H54 (cell line): ENCODE data around the gene SYT12.
A peak's percentile ranks its signal among the peaks of the same experiment; 100 is the strongest.

Experiments
- DNase-seq: peaks from one replicate; pipeline ENCODE4 v3.0.0; 2011; ENCODE audit warnings: low spot score, mixed read lengths; ENCODE audit not compliant: insufficient read length
- FAIRE-seq: peaks from 3 replicates; lab custom pipeline; 2011; peaks lifted over from hg19 to GRCh38; lab: Jason Lieb, UNC
- POLR2A ChIP-seq: IDR thresholded peaks from 2 replicates; pipeline ENCODE4 v1.6.1; 2011; ENCODE audit warnings: low read depth, mild to moderate bottlenecking, low read length

Gene SYT12

DNA sequence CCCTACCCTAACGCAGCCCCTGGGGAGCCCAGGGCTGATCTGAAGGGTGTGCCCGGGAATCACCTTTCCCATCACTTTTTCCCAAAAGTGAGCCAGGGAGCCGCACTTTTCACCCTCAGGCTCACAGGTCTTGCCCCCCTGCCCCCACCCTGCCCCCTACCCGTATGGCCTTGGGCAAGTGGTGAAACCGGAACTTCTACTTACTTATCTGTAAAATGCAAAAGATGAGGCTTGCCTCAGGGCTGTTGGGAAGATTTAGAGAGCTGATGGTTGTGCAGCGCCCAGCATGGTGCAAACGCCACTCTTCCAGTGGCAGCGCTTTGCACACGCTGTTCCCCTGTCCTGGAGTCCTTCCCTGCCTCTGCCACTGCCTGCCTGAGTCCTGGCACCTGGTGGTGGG is 8.0 kb downstream of the SYT12 start:
- no peak for FAIRE-seq
- TF ChIP-seq POLR2A, result no peak
- no peak for DNase-seq

DNA sequence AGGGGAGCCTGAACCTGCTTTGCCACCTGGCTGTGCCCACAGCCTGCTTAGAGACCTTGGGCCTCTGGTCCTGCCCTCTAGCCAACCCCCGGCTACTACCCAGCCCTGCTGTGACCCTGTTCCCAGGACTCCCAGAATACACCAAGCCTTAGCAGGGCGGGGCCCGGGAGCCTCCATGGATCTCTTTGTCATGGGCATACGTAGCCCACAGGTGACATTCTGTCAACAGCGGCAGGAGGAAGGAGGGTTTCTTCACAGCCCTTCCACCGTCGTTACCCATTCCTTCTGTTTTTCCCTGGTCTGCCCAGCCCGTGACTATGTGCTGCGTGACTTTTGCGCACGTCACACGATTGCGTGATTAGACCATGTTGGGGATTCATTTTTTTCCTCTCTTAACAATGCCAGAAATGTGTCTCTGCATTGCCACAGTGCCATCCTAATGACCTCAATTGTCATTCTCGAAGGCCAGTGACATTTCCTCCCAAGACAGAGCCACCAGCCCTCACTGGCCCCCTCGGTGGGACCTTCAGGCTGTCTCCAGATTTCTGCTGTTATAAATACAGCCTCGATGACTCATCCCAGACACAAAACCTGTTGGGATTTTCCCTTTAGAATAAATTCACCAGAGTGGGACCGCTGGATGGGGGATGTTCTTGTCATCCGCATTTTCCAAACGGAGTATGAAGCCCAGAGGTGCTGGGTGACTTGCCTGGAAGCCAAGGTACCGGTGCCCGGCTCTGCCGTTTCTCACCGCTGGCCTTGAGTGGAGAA is 9.0 kb downstream of the SYT12 start:
- no peak for TF ChIP-seq POLR2A
- DNase-seq (no peak), FAIRE-seq (no peak)

DNA sequence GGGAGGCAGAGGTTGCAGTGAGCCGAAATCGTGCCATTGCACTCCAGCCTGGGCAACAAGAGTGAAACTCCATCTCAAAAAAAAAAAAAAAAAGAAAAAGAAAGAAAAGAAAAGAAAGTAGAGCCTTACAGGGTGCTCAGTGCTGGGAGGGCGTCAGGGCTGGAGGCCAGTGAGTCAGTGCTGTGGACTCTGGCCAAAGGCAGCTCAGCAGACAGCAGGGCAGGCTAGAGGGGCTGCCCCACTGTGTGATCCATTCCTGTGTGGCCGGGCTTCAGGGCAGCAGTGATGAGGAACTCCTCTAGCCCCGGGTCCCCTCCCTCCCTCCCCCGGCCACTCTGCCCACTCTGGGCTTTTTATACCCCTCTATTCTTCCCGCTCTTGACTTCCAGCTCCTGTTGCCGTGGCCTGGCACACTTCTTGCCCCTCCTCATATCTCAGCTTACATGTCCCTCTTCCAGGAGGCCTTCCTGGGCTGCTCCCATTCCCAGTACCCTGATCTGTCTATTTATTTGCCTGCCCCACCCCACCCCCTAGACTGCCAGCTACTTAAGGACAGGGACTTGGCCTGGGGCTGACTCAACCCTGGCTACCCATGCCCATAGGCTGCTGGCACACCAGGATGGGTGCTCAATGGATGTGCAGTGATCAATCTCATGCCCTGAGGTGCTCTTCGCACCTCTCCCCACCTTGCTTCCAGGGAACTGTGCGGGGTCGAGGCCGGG is 10.1 kb downstream of the SYT12 start:
- FAIRE-seq, result no peak
- TF ChIP-seq POLR2A, result no peak
- peak; percentile 89 for DNase-seq

DNA sequence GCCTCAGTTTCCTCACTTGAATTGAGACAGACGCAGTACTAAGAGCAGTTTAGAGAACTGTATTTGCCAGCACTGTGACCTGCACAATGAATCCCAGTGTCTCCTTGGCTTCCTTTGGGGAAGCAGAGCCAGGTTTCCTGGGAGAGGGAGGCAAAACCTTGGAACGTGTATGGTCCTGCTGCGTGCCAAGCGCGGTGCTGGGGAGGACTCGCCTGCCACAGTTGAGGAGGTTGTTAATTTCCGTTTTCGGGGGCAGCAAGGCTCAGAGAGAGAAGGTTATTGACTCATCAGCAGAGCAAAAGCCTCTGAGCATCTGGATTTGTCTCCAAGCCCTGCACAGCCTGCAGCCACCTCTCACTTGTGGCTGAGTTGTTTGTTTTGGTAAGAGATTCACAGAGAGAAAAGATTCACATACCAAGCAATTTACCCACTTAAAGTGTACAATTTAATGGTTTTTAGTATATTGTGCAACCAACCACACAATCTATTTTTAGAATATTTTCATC is 10.8 kb downstream of the SYT12 start:
- peak; percentile 53 for DNase-seq
- FAIRE-seq, result peak; percentile 41

DNA sequence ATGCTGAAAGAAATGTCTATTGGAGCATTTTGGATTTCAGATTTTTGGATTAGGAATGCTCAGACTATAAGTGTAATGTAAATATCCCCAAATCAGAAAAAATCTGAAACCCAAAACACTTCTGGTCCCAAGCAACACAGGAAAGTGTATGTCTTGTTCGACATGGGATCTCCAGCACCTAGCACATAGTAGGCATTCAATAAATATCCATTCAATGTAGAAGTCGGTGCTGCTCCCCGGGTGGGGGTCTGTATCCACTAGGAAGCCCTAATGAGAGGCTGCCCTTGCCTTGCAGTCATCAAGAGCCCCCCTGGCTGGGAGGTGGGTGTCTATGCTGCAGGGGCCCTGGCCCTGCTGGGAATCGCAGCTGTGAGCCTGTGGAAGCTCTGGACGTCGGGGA is 11.4 kb downstream of the SYT12 start:
- no peak for TF ChIP-seq POLR2A
- DNase-seq, result no peak
- FAIRE-seq, result no peak

More for the DNA sequence above, 10.8 kb downstream of the SYT12 start:
- no peak for TF ChIP-seq POLR2A

DNA sequence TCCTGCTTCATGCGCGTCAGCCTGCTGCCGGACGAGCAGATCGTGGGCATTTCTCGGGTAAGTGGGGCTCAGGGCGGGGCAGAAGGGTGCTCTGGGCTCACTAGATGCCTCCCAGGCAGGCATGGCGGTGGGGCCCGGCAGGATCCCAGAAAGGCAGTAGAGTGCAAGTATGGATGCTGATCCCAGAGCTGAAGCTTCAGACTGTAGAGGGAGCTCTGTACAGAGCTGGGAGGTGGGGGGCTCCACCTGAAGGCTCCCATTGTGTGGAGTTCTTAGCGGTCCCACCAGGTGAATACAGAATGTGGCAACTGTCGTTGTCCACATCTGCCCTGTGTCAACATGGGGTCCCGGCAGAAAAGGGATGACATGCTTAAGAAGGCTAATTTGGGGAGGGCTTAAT is 17.2 kb downstream of the SYT12 start:
- no peak for FAIRE-seq
- no peak for TF ChIP-seq POLR2A

DNA sequence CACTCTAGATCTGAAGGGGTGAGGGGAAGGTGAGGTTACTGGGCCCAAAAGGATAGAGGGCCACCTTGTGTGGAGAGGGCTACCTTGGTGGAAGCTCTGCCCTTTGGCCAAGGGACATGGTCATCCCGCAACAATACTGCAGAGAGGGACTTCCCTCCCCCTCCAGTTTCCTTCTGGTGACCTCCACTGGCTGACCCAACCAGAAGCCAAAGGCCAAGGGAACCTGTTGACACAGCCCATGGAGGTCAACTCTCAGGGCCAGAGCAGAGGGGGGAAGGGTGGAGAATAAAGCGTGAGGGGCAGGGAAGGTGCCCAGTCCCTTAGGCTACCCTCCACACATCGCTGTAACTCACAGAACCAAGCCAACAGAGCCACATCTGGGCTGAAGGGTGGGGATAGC is 18.7 kb downstream of the SYT12 start:
- no peak for FAIRE-seq
- TF ChIP-seq POLR2A, result no peak
- DNase-seq, result no peak

More for the DNA sequence above, 17.2 kb downstream of the SYT12 start:
- no peak for DNase-seq

DNA sequence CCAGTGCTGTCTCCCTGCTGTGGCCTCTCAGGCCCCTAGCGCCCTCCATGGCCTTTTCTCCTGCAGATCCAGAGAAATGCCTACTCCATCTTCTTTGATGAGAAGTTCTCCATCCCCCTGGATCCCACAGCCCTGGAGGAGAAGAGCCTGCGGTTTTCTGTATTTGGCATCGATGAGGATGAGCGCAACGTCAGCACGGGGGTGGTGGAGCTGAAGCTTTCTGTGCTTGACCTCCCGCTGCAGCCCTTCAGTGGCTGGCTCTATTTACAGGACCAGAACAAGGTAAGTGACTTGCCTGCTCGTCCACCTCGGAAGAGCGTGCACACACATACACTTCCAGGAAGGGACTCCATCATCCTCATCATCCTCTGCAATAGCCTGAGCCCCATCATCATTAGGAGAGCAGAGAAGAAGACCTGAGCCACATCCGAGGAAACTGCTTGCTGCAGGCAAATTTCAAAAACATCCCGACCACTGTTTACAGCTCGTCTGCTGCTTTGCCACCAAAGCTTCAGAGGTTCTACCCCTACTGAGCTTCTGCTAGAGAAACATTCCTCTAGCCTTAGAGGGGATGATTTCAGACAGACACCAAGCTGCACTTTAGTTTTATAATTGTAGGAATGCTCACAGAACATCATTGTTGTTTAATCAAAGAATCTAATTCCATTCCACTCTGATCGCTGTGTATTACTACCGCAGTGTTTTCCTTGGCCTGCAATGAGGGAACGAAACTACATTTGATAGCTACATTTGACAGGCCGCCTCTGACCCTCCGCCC is 20.8 kb downstream of the SYT12 start:
- no peak for DNase-seq
- no peak for TF ChIP-seq POLR2A
- no peak for FAIRE-seq

DNA sequence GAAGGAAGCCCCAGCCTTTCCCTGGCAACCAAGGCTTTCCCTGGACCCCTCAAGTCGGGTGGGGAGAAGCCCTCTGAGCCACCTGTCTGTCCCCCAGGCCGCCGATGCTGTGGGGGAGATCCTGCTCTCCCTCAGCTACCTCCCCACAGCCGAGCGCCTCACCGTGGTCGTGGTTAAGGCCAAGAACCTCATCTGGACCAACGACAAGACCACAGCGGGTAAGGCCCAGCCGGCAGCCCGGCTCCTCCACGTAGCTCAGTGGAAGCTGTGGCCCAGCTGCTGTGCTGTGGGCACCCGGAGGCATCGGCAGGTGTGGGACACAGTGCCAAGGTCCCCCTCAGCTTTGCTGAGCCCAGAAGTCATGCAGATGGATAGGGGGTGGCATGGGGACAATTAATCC is 21.6 kb downstream of the SYT12 start:
- FAIRE-seq (no peak), DNase-seq (no peak)
- no peak for TF ChIP-seq POLR2A

DNA sequence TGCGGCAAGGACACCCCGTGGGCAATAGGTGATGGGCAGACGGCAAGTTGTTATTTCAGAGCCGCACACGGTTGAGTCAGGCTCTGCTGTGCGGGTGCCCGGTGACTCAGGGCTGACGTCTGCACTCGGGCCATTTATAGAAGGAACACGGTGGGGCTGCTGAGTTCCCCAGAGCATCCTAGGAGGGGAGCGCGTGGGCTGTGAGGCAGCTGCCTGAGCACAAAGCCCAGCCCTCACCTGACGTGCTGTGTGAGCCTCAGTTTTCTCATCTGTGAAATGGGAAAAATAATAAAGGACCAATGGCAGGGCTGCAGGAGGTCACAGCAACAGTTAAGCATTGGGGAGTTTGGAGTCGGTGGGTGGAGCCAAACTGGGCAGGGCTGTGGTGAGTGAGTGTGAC is 22.4 kb downstream of the SYT12 start:
- DNase-seq (peak; percentile 89), FAIRE-seq (no peak)
- no peak for TF ChIP-seq POLR2A

DNA sequence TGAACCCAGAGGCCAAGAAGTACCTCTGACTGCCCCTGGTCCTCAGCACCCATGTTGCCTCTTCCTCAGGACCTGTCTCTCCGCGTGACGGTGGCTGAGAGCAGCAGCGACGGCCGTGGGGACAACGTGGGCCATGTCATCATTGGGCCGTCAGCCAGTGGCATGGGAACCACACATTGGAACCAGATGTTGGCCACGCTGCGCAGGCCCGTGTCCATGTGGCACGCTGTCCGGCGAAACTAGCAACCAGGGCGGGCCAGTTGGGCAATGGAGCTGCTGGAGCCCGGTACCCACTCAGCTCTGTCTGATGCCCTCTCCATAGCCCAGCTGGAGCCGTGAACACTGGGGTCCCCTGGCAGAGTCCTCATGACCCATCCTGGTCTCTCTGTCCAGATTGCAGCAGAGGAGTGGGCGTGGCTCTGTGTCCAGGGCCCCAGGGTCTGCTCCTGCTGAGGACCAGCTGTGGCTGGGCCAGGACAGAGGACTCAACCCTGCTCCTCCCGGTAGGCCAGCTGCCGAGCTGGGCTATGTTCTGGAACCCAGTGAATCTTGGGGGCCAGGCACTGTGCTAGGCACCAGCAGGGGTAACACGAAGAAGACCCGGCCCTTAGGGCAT is 25.7 kb downstream of the SYT12 start:
- FAIRE-seq (no peak), DNase-seq (no peak)
- no peak for TF ChIP-seq POLR2A

DNA sequence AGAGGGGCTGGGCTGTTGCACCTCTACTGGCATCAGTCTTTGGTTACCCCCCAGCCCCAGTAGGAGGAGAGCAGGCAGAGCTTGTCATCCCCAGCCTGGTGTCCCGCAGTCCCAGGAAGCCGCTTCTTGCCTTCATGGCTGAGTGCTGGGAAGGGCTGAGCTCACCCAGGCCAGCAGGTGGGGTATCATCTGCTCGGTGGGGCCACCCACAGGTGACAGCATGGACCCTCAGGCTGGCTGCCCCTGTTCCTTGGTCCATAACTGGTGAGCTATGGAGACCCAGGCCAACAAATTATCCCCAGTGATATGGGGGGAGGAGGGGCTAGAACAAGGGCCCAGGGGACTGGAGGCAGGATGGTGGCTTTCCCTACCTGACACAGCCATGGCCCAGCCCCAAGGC is 27.2 kb downstream of the SYT12 start:
- no peak for DNase-seq
- no peak for TF ChIP-seq POLR2A

DNA sequence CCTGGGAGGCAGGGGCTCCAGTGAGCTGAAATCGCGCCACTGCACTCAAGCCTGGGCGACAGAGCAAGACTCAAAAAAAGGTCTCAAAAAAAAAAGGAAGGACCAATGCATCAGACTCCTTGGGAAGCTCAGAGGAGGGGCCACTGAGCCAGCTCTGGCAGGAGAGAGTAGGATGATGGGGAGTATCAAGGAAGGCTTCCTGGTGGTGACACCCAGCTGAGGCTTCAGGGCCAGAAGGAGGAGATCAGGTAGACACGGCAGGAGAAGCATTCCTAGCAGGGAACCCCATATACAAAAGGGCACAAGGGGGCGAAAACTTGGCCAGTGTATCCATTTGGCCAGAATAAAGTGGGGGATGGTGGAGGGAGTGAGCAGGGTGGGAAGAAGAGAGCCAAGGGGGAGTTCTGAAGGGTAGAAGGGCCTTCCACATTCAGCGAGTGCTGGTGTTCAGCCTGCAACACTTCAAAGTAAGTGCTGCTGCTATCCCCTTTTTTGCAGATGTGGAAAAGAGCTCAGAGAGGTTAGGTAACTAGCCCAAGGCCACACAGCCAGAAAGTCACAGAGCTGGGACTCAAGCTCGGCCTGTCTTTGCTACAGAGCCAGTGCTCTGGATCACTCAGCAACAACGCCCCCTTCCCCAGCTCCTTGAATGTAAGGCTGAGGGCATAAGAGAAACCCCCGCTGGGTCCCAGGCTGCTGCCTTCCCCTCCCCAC is 28.4 kb downstream of the SYT12 start:
- DNase-seq, result no peak
- FAIRE-seq, result no peak
- no peak for TF ChIP-seq POLR2A

More for the DNA sequence above, 27.2 kb downstream of the SYT12 start:
- no peak for FAIRE-seq
